Uterus (tissue), 4 donors: ENCODE measurements around the gene TTLL1. TPM values are rescaled to one million over a fixed set of nuclear protein-coding genes. Genes with fewer than 3 reads are reported as not detected.
"Not testable (repeated sequence)": the region's sequence is repeated elsewhere in the genome, so short reads cannot be mapped to it uniquely, and the experiment has no call there.

ENCODE experiments used
- DNase-seq, 2 donors: peaks; one replicate each; pipeline ENCODE4 v3.0.0-alpha.2; 2019 to 2020
- H3K27ac ChIP-seq, 2 donors: fragments of 200-600 bp; sonication (generic); 1 replicate in 1 of 2; 2 replicates in 1 of 2; pipeline ENCODE4 v1.5.1; 2016 to 2018
- H3K27me3 ChIP-seq, 2 donors: fragments of 200-600 bp; sonication (generic); one replicate each; pipeline ENCODE4 v1.5.1; 2018 to 2019; ENCODE audit warnings: control low read depth in 1 of 2
- H3K36me3 ChIP-seq, 2 donors: fragments of 200-600 bp; sonication (generic); one replicate each; pipeline ENCODE4 v1.5.1; 2019; ENCODE audit warnings: control low read depth in 1 of 2
- H3K4me1 ChIP-seq, 2 donors: fragments of 200-600 bp; sonication (generic); one replicate each; pipeline ENCODE4 v1.5.1; 2018 to 2019; ENCODE audit warnings: control low read depth in 1 of 2
- H3K4me3 ChIP-seq, 2 donors: fragments of 200-600 bp; sonication (generic); 1 replicate in 1 of 2; 2 replicates in 1 of 2; pipeline ENCODE4 v1.5.1; 2018 to 2019; ENCODE audit warnings: mild to moderate bottlenecking in 1 of 2
- H3K9me3 ChIP-seq, 2 donors: fragments of 200-600 bp; sonication (generic); one replicate each; pipeline ENCODE4 v1.5.1; 2019; ENCODE audit warnings: control low read depth in 1 of 2
- POLR2A ChIP-seq, 2 donors: fragments of 450-650 bp; IDR thresholded peaks; one replicate each; pipeline ENCODE4 v1.6.1; 2016; ENCODE audit warnings: antibody characterized with exemption in 2 of 2, mild to moderate bottlenecking in 1 of 2, moderate library complexity in 1 of 2
- intact Hi-C: fragments of 100-400 bp; cut with DNase I; formaldehyde crosslinking; loops from one replicate; pipeline ENCODE4 v1.15.1; 2023; ENCODE audit warnings: low total_unique reads
- total RNA-seq, 4 donors: library from RNA; depleted of rRNA in 3 of 4; stranded (reverse); fragments of >200 nt in 3 of 4; gene quantifications; one replicate each; pipeline versions ENCODE4 v1.1.0 to v1.2.4, GENCODE V29; 2014 to 2023
- TF ChIP-seq, protein P1 (sequence below), 4 experiments: fragments of 200-600 bp in 2 of 4; fragments of 450-650 bp in 2 of 4; sonication (generic) in 2 of 4; IDR thresholded peaks; one replicate each; pipeline ENCODE4 v1.5.1; 2016 to 2019; ENCODE audit warnings: antibody characterized with exemption in 4 of 4, mild to moderate bottlenecking in 2 of 4, moderate library complexity in 1 of 4
- donor health status: DM: yes; HTN: yes; CAD: no.

Gene TTLL1
- total RNA-seq, 4 donors from 2014 or later: 3.6 to 12.5 (median 5.3) TPM

DNA sequence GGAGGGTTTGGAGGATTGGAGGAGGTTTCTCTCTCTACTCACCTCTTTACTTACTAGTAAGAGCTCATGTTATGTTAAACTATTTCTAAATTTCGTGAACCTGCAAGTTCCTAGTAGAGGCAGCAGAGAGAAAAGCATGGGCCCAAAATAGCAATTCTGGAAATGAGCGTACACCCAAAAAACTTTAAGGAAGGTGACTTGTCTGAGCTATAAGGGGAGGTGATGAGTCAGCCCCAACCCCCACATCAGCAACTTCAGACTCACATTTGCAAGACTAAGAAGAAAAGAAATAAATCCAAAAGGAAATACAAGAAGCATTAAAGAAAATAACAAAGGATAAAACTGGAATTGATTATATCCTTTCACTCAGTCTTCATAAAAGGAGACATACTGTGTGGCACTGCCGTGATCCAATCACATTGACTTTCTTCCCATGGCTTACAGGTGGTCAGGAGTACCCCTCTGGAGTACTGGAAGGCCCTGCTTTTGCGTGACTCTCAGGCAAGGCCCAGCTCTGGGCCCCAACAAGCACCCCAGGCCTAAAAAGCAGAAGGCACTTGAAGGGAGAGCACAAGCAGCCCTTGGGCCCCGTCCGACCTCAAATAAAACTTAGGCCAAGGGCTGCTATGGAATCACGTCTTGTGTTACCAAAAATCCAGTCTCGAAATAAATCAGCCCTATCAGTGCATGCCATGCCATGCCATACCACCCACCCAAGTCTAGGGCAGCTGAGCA lies 88.6 kb downstream of the TTLL1 start:
- intact Hi-C loops: no loop called here
- no peak overlapping the region for H3K4me3 ChIP-seq
- no peak for DNase-seq
- H3K27me3 ChIP-seq: no peaks in the 10 kb centered on the region
- H3K36me3 ChIP-seq: no peaks in the 10 kb centered on the region
- H3K27ac ChIP-seq: no peak overlapping the region
- no peak for TF ChIP-seq POLR2A (IDR thresholded peaks at IDR 0.05)
- TF ChIP-seq, protein P1, sequence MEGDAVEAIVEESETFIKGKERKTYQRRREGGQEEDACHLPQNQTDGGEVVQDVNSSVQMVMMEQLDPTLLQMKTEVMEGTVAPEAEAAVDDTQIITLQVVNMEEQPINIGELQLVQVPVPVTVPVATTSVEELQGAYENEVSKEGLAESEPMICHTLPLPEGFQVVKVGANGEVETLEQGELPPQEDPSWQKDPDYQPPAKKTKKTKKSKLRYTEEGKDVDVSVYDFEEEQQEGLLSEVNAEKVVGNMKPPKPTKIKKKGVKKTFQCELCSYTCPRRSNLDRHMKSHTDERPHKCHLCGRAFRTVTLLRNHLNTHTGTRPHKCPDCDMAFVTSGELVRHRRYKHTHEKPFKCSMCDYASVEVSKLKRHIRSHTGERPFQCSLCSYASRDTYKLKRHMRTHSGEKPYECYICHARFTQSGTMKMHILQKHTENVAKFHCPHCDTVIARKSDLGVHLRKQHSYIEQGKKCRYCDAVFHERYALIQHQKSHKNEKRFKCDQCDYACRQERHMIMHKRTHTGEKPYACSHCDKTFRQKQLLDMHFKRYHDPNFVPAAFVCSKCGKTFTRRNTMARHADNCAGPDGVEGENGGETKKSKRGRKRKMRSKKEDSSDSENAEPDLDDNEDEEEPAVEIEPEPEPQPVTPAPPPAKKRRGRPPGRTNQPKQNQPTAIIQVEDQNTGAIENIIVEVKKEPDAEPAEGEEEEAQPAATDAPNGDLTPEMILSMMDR (IDR thresholded peaks at IDR 0.05): no peak
- H3K9me3 ChIP-seq: no peaks in the 10 kb centered on the region
- H3K4me1 ChIP-seq: peaks cover 6 to 9% of the 10 kb centered on the region in 2 donors

DNA sequence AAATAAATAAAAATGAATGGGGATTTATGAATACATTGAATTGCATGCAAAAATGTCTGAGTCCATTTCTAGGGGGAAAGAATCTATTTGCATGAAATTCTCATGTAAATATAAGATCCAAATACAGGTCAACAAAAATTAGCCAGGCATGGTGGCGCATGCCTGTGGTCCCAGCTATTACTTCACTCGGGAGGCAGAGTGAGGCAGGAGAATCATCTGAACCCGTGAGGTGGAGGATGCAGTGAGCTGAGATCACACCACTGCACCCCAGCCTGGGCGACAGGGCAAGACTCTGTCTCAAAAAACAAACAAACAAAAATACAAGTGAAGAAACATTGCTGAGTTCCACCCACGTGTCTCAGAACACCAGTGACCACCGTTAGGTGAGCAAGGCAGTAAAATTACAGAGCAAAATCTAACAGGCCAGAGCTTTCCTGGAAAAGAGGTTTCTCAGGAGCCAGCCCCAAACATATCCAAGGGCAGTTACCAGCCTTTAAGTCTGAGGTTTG lies 91.6 kb downstream of the TTLL1 start:
- peak overlapping the region in 1 of 2 donors; percentile 69 for H3K27ac ChIP-seq
- no peak overlapping the region for H3K4me3 ChIP-seq
- TF ChIP-seq, protein P1 (IDR thresholded peaks at IDR 0.05): no peak
- no peak for TF ChIP-seq POLR2A (IDR thresholded peaks at IDR 0.05)
- intact Hi-C loops: no loop called here
- no peak for DNase-seq
- H3K36me3 ChIP-seq: no peaks in the 10 kb centered on the region
- peaks cover under 1 to 20% of the 10 kb centered on the region in 2 donors for H3K4me1 ChIP-seq
- no peaks in the 10 kb centered on the region for H3K27me3 ChIP-seq
- no peaks in the 10 kb centered on the region for H3K9me3 ChIP-seq

DNA sequence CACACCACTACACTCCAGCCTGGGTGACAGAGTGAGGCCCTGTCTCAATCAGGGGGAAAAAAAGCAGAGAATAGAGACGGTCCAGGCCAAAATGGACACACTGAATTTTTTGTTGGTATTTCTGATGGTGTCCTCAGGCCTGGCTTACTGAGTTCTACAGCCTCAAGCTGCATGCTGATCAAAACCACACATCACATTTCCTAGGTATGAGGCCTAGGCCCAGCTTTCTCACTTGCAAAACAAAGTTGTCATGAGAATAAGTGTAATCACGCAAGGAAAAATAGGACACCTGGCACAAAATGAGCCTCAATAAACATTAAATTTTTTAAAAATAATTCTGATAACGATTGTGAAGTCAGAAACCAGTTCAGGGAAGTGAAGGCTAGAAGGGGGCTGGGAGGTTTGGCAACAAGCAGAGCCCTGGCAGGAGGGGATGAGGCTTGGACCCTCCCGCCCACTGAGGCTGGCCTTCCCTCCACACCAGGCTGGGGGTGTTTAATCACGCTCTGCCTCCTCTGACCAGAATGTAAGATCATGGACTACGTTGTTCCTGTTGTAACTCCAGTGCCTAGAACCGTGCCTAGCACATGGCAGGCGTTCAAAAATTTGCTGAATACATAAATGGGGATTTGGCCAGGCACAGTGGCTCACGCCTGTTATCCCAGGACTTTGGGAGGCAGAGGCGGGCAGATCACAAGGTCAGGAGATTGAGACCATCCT lies 92.4 kb downstream of the TTLL1 start:
- no peaks in the 10 kb centered on the region for H3K36me3 ChIP-seq
- H3K27ac ChIP-seq: peak overlapping the region; percentile 69
- no peaks in the 10 kb centered on the region for H3K9me3 ChIP-seq
- H3K4me1 ChIP-seq: peaks cover 0 to 20% of the 10 kb centered on the region in 2 donors
- TF ChIP-seq, protein P1 (IDR thresholded peaks at IDR 0.05): no peak
- no peak for TF ChIP-seq POLR2A (IDR thresholded peaks at IDR 0.05)
- no peaks in the 10 kb centered on the region for H3K27me3 ChIP-seq
- DNase-seq: peak in 1 of 2 donors; percentile 45
- H3K4me3 ChIP-seq: no peak overlapping the region
- intact Hi-C loops: no loop called here

DNA sequence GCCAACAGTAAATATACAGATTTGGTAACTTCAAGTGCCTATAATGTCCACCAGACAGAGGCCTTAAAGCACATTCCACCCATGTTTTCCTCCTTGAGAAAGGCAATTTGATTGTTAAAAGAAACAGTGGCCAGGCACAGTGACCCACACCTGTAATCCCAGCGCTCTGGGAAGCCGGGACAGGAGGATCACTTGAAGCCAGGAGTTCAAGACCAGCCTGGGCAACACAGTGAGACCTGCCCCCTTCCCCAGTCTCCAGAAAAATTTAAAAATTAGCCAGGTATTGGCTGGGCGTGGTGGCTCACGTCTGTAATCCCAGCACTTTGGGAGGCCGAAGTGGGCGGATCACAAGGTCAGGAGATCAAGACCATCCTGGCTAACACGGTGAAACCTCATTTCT lies 93.5 kb downstream of the TTLL1 start:
- H3K36me3 ChIP-seq, H3K4me3 ChIP-seq, DNase-seq, intact Hi-C loops, H3K9me3 ChIP-seq, H3K27me3 ChIP-seq: not testable (repeated sequence)
- peaks cover 0 to 20% of the 10 kb centered on the region in 2 donors for H3K4me1 ChIP-seq
- H3K27ac ChIP-seq: peak overlapping the region; percentile 69 to 70

DNA sequence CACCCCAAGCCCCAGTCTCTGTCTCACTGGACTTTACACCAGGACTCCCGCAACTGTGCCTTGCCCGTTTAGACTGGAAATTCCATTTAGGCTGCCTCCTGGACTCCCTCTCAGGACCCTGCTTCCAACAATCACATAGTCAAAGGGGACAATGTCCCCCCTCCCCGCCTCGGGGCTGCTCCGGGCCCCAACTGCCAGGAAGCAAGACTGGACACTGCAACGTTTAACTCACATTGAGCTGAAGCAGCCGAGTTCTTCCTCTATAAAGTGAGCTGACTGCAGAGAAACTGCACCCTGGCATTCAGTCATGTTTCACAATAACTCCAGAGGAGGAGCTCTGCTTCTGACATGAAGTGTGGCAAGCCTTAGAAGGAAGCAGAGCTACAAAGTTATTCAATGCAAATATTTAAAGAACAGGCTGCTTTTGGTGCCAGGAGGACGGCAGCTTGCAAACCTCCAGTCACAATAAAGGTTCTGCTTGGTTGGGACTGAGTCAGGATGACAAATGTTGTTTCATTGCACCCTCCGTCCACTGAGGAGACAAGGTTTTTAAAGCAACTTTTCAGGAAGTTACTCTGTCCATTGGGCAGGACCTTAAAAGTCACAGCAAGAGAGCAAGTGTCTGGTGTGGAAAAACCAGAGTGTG lies 94.2 kb downstream of the TTLL1 start:
- DNase-seq: peak; percentile 46 to 66
- peak overlapping the region; percentile 69 to 70 for H3K27ac ChIP-seq
- TF ChIP-seq, protein P1 (IDR thresholded peaks at IDR 0.05): no peak
- peak; percentile 11 to 17 for TF ChIP-seq POLR2A (IDR thresholded peaks at IDR 0.05)
- no peak overlapping the region for H3K4me3 ChIP-seq
- peaks cover 0 to 20% of the 10 kb centered on the region in 2 donors for H3K4me1 ChIP-seq
- no peaks in the 10 kb centered on the region for H3K9me3 ChIP-seq
- H3K36me3 ChIP-seq: no peaks in the 10 kb centered on the region
- intact Hi-C loops: no loop called here
- H3K27me3 ChIP-seq: no peaks in the 10 kb centered on the region
